ENCODE results near the gene FAM78A.

The FAM78A gene

GRCh38 chr9:131298816-131299215, 22.5 kb upstream of the FAM78A start (continued):
- TF ChIP-seq TSHZ2 (CRISPR knock-in tag; IDR thresholded peaks at IDR 0.05) (no peak), RARB (CRISPR knock-in tag; IDR thresholded peaks at IDR 0.05) (no peak), GLIS3 (CRISPR knock-in tag; IDR thresholded peaks at IDR 0.05) (no peak)

- no peak for ATAC-seq
- TF ChIP-seq OSR1 (CRISPR knock-in tag; IDR thresholded peaks at IDR 0.05), result no peak
- no peak for TF ChIP-seq ZFP3 (CRISPR knock-in tag; IDR thresholded peaks at IDR 0.05)
- no peak for TF ChIP-seq ZNF8 (CRISPR knock-in tag; IDR thresholded peaks at IDR 0.05)
- TF ChIP-seq ARNTL (CRISPR knock-in tag; IDR thresholded peaks at IDR 0.05; ENCODE audit: borderline replicate concordance, low read depth), result no peak
- TF ChIP-seq TOX (CRISPR knock-in tag; IDR thresholded peaks at IDR 0.05; ENCODE audit: borderline replicate concordance), result no peak
- no peak for TF ChIP-seq RARB (CRISPR knock-in tag; IDR thresholded peaks at IDR 0.05)
These were observed 22.0 kb upstream of the FAM78A start for GRCh38 chr9:131298341-131298740.

GRCh38 chr9:131297903-131298302, 21.6 kb upstream of the FAM78A start:
- TF ChIP-seq ARNTL (CRISPR knock-in tag; IDR thresholded peaks at IDR 0.05; ENCODE audit: borderline replicate concordance, low read depth) (no peak), TOX (CRISPR knock-in tag; IDR thresholded peaks at IDR 0.05; ENCODE audit: borderline replicate concordance) (no peak), BACH2 (CRISPR knock-in tag; IDR thresholded peaks at IDR 0.05; ENCODE audit: borderline replicate concordance) (no peak), POU6F1 (CRISPR knock-in tag; IDR thresholded peaks at IDR 0.05; ENCODE audit: borderline replicate concordance, low read depth) (no peak), PPARA (CRISPR knock-in tag; IDR thresholded peaks at IDR 0.05; ENCODE audit: borderline replicate concordance) (no peak), ISL1 (CRISPR knock-in tag; IDR thresholded peaks at IDR 0.05) (no peak), CSRNP3 (CRISPR knock-in tag; IDR thresholded peaks at IDR 0.05) (no peak)
- ATAC-seq, result no peak

- no peak for ATAC-seq
- TF ChIP-seq PPARA (CRISPR knock-in tag; IDR thresholded peaks at IDR 0.05; ENCODE audit: borderline replicate concordance) (no peak), ZNF8 (CRISPR knock-in tag; IDR thresholded peaks at IDR 0.05) (no peak), RARB (CRISPR knock-in tag; IDR thresholded peaks at IDR 0.05) (no peak), CSDC2 (CRISPR knock-in tag; IDR thresholded peaks at IDR 0.05) (no peak)
These were observed 20.7 kb upstream of the FAM78A start for GRCh38 chr9:131296906-131297500.

- no peak for TF ChIP-seq CSDC2 (CRISPR knock-in tag; IDR thresholded peaks at IDR 0.05)
- TF ChIP-seq ESRRG (CRISPR knock-in tag; IDR thresholded peaks at IDR 0.05), result no peak
- TF ChIP-seq RARB (CRISPR knock-in tag; IDR thresholded peaks at IDR 0.05), result no peak
- TF ChIP-seq ARNTL (CRISPR knock-in tag; IDR thresholded peaks at IDR 0.05; ENCODE audit: borderline replicate concordance, low read depth), result no peak
- no peak for TF ChIP-seq ISL1 (CRISPR knock-in tag; IDR thresholded peaks at IDR 0.05)
- no peak for ATAC-seq
These were observed 20.1 kb upstream of the FAM78A start for GRCh38 chr9:131296460-131296859.

GRCh38 chr9:131292937-131293336, 16.6 kb upstream of the FAM78A start:
- ATAC-seq, result no peak

More at GRCh38 chr9:131292937-131293336, 16.6 kb upstream of the FAM78A start:
- TF ChIP-seq RARB (CRISPR knock-in tag; IDR thresholded peaks at IDR 0.05) (no peak), OSR1 (CRISPR knock-in tag; IDR thresholded peaks at IDR 0.05) (no peak), GLIS3 (CRISPR knock-in tag; IDR thresholded peaks at IDR 0.05) (no peak), CREB5 (CRISPR knock-in tag; IDR thresholded peaks at IDR 0.05; ENCODE audit: low read depth) (no peak)

Data from SK-N-SH treated with all-trans-retinoic acid at 6 μM for 48 hours (cell line).